GM18498 (cell line): ENCODE data around the gene SEPHS1.

Experiments
- ATAC-seq: cut with Tn5 transposase; IDR thresholded peaks from one replicate; pipeline ENCODE4 v1.9.1; 2021; ENCODE audit warnings: mild to moderate bottlenecking, moderate library complexity; ENCODE audit not compliant: unreplicated experiment

SEPHS1 gene

DNA sequence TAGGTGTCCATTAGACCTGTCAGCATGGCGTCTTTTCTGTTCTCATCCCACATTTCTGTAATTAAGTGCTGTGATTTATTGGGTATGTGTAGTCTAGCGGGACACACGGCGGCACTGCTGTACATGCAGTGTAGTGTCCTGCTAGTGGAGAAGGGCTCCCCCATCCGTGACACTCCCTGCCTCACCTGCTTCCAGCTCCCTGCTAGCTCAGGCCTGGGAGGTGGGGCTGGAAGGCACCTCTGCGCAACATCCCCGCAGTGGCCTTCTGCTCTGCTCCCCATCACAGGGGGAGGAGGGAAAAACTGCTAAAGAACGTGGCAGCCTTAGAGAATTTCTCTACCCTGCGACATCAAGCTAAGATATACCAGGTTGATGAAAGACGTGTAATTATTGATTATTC is 19.5 kb downstream of the SEPHS1 start:
- no peak for ATAC-seq

DNA sequence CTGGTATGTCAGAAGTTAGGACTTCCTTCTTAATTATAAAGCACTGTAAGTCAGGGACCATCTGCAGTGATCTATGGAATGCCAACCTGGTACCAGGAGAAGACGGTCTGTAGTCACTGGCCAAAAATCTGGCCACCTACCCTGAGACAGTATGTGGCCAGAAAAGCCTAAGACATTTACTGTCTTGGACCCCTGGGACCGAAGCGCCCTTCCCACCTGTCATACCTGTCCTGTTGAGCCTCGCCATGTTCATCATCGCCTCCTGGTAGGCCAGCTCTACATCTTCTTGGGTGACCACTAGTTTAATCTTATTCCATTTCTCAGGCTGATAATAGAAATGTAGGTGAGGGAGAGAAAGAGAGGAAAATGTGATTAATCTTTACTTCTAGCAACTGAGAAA is 20.0 kb downstream of the SEPHS1 start:
- ATAC-seq, result no peak

DNA sequence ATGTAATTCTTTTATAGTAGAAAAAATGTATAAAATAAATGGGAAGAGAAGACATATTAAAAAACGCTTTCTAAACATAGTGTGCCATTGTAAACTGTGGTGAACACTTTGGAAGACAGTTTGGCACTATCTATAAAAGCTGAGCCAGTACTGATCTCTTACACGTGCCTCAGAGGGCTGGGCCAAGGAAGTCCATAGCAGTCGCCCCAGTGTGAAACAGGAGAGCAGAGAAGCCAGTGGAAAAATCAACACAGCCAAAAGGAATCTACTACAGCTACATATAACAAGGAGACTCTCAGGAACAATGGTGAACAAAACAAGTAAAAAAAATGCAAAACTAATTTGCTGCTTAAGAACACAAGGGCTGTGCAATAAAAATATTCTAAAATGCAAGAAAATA is 20.6 kb downstream of the SEPHS1 start:
- no peak for ATAC-seq

DNA sequence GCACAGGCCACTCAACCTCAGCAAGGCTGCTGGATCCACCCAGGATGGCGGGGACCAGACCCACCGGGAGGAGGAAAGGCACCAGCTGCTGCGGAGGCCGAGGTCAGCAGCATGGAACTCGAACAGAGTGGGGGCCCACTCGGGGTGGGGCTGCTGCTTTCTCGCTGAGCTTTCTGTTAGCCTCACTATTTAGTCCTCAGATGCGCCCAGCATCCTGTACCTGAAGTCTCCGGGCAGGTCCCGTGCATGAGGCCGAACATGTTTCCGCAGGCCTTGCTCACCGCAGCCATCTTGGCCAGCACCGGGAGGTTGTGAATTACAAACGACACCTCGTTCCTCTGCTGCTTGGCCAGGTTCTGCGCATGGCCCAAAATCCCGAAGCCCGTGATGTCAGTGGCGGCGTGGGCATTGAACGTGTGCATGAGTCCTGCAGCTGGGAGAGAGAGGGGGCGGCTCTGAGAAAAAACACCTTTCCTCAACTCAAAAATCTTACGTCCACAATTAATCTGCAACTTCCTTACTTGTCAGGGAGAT is 25.4 kb downstream of the SEPHS1 start:
- ATAC-seq, result no peak

DNA sequence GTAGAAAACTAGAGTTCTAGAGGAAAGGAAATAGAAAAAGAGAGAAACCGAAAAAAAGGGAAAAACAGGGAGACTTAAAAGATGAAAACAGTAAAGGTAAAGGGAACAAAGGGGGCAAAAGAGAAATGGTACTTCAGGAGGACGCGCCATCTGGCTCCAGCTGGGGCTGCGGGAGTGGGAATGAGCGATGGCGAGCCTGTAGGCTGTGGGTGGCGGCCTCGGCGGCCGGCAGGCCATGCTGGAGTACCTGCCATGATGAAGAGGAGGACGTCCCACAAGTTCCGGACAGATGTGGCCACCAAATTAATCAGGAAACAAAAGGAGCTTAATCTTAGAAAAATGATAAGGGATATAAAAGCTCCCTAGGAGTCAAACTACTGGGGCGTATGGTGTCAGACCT is 26.5 kb downstream of the SEPHS1 start:
- no peak for ATAC-seq

DNA sequence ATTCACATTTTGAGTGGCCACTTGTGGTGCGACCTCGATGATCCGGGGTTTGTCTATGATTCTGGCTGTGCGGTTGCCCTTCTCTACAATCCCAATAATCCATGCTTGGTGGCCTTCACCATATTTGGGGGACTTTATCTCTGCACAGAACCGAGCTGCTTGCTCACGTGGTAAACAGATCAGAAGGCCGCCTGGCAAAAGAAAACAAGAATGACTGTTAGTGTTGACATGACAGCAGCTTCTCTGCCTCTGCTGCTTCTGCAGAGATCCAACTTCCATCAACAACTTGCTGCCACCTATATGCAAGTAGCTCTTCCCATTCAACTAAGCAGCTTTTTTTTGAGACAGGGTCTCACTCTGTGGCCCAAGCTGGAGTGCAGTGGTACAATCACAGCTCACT is 28.9 kb downstream of the SEPHS1 start:
- no peak for ATAC-seq

DNA sequence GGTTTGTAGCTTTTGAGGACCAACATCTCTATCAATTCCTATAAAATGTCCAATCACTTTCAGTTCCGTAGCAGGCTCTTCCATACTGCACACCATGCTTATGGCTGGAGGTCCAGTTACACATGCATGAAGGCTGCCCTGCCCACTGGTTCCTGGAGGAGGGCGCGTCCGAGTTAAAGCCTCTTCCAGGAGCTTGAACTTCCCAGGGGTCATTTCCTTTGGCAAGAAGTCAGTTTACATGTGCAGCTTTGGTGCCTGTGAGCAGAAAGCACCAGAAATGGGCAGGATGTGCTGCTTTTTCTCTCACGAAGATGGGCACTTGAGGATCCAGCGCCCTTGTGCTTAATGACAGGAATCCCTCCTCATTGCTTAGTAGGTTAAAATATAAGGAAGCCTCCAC is 30.6 kb downstream of the SEPHS1 start:
- no peak for ATAC-seq

DNA sequence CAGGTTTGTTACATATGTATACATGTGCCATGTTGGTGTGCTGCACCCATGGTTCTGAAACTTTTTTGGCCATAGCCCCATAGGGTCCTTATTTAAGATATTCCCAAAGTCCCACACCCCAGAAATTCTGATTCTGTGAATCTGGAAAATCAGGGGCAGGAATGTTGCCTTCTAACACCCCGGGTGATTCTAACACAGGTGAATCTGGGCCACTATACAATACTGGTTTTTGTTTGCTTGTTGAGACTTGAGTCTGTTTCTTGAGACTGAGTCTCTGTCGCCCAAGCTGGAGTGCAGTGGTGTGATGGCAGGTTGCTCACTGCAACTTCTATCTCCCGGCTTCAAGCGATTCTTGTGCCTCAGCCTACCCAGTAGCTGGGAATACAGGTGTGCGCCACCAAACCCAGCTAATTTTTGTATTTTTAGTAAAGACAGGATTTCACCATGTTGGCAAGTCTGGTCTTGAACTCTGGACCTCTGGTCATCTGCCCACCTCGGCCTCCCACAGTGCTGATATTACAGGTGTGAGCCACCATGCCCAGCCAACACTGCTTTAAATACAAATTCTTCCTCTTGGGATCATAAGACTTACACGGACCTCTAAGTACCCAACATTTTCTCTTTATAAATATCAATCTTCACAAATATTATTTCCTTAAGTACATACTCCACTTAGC is 31.3 kb downstream of the SEPHS1 start:
- no peak for ATAC-seq

DNA sequence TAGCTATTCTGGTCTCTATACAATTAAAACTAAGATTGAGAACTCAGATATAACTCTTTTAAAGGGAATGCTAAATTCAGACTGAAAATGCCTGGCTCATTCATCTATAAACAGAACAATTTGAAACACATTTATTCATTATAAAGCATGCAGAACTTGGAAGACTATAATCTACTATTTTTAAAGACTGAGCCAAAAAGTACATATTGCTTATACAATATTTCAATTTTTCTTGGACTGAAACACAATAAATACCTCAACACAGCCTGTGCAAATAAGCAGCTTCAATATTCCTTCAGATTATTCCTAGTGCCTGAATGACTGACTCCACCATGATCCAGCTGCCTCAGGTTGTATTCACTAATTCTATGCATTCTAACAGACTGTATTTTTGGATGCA is 32.7 kb downstream of the SEPHS1 start:
- ATAC-seq, result no peak

DNA sequence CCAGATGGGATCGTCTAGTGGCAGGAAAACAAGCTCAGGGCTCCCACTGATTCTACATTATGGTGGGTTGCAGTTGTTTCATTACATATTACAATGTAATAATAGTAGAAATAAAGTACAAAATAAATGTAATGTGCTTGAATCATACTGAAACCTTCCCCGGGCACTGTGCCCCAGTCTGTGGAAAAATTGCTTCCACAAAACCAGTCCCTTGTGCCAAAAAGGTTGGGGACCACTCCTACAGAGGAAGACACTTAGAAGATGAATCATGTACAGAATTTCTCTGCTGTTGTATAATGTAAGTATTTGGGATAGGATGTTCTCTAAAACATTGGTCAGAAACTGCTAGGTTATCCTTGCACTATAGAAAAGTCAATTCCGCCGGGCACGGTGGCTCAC is 36.9 kb downstream of the SEPHS1 start:
- no peak for ATAC-seq

DNA sequence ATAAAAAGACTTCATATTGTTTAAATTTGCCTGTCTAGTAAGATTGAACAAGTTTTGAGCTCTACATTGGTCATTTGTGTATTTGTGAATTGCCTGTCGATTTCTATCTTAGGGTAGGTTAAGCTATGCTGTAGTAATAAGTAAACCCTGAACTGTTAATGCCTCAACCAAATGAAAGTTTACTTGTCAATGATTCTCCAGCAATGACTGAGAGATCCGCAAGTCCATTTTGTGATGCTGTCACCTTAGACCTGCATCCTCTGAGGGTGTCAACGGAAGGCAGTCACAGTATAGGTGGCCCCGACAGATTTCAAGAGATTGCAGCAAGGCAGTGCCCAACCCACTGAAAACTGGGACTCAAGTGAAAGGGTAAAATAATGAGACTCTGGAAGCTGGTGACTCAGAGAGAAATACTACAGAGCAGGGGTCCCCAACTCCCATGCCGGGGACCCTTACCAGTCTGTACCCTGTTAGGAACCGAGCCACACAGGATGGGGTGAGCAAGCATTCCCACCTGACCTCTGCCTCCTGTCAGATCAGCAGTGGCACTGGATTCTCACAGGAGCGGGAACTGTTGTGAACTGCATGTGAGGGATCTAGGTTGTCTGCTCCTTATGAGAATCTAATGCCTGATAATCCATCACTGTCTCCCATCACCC is 37.4 kb downstream of the SEPHS1 start:
- ATAC-seq, result no peak

DNA sequence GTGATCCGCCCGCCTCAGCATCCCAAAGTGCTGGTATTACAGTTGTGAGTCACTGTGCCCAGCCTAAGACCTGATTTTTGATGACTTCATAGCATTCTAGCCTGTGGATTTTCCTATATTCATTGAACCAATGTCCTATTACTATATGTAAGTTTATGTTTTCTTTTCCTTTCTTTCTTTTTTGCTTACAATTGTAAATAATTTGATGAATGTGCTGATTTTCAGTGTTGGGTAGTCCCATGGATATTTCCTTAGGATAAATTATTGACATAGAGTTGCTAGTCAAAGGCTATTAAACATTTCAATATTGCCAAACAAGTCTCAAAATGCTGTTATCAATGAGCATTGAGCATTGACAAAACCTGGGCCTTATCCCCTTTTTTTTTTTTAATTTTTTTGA is 38.3 kb downstream of the SEPHS1 start:
- no peak for ATAC-seq

DNA sequence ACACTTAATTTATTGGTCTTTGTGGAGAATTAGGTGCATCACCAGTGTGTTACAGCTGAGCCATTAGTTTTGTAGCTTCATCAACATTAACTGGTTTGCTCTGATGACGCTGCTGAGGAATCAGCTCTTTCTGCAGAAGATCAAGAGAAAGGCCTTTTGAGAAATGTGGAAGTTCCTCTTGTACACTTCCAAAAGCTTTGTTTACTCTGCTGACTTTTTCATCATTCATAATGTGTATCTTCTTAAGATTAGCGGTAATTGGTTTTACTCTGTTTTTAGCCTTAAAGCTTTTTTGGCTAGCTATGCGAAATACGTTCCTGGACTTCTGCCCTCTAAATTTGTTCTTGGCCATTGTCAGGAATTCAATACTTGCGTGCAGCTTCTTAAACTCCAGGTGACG is 40.0 kb downstream of the SEPHS1 start:
- no peak for ATAC-seq

DNA sequence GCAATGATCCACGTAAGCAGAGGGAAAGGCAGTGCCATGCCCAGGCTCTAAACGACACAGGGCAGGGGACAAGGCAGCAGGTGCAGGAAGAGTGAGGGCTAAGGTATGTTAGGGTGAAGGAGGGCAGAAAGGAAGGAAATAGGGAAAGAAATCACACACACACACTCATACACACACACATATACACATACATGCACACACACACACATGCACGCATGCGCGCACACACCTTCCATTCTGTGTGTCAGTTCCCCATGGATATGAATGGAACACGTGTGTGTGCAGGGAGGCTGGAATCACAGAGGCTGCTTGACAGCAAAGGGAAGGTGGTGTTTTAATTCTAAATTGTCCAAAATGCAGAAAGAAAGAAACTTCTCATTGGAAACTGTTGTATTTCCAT is 42.0 kb downstream of the SEPHS1 start:
- ATAC-seq, result no peak

DNA sequence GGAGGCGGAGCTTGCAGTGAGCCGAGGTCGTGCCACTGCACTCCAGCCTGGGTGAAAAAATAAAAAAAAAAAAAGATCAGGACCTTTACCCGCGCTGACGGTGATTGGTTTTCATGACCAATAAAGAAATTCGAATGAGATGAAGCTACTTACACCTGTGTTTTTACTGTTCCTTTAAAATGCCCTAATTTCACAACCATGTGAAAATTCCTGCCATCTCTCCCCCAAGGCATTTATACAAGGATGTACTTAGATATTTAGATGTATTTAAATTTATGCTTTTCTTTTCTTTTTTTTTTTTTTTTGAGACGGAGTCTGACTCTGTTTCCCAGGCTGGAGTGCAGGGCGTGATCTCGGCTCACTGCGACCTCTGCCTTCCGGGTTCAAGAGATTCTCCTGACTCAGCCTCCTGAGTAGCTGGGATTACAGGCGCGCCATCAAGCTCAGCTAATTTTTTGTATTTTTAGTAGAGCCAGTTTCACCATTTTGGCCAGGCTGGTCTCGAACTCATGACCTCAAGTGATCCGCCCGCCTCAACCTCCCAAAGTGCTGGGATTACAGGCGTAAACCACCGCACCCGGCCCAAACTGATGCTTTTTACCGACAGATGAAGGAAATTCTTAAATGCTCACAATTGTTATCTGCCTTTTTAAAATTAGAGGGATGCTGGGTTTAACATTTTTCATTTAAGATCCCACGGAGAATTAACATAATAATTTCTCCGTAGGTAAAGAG is 45.1 kb downstream of the SEPHS1 start:
- no peak for ATAC-seq

DNA sequence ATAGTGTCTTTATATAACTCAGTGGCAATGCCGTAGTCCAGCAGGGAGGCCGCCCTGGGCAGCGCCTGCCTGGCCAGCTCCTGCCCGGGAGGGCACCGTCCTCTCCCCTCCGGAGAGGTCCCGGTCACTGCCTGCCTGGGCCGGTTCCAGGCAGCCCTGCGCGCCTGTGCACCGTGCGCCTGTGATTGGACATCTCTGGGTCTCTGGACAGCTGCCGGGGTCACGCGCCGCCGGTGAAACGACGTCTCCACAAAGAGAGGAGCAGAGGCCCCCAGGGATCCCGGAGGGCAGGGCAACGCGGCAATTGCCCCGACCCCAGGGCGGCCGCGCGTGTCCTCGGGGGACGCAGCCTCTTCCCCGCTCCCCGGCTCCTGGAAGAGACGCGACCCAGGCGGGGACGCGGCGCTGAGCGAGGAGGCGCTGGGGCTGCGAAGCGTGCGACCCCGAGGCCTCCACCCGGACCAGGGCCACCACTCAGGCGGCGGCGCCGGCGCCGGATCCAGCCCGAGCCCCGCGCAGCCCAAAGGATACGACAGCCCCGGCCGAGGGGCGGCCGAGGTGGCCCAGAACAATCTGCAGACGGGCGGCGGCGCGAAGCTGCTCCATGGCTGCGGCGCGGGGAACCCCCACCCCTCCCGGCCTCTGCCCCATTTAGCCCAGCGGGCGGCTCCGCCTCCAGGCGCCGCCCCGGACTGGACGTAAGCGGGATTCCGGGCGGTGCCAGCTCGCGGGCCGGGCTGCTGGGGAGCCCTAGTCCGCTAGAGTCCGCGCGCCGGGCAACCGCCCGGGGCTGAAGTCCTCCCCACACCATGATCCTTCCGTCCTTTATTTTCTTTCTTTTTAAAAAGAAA is 48.4 kb downstream of the SEPHS1 start, which contains the start of gene PHYH:
TSS of gene PHYH (minus strand) at position 628 of the 851 bp plus-strand sequence. CDS start at position 606, 22 bp downstream.
- peak; percentile 79 for ATAC-seq

DNA sequence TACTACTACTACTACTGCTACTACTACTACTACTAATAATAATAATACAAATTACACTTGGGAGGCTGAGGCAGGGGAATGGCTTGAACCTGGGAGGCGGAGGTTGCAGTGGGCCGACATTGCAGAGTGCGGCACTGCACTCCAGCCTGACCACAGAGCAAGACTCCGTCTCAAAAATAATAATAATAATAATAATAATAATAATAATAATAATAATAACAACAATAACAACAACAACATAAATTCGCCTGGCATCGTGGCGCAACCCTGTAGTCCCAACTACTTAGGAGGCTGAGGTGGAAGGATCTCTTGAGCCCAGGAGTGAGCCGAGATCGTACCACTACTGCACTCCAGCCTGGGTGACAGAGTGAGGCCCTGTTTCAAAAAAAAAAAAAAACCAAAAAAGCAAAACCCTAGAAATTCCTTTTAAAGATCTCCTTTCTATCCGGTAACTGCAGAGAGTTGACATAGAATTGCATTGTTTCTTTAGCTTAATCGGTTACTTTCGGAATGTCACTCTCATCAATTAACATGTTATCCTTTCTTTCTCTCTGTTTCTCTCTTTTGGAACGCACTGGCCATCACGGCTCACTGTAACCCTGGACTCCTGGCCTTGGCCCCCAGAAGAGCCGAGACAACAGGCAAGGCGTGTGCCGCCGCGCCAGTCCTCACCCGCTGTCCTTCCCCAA is 49.2 kb downstream of the SEPHS1 start:
- no peak for ATAC-seq

DNA sequence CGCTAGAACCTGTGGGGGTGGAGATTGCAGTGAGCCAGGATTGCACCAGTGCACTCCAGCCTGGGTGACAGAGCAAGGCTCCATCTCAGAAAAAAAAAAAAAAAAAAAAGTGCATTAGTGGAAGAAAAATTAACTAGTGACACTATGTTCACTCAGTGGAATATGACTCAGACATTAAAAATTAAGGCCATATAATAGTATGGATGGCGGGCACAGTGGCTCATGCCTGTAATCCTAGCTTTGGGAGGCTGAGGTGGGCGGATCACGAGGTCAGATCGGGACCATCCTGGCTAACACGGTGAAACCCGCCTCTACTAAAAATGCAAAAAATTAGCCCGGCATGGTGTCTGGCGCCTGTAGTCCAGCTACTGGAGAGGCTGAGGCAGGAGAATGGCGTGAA is 51.6 kb downstream of the SEPHS1 start:
- ATAC-seq, result no peak

DNA sequence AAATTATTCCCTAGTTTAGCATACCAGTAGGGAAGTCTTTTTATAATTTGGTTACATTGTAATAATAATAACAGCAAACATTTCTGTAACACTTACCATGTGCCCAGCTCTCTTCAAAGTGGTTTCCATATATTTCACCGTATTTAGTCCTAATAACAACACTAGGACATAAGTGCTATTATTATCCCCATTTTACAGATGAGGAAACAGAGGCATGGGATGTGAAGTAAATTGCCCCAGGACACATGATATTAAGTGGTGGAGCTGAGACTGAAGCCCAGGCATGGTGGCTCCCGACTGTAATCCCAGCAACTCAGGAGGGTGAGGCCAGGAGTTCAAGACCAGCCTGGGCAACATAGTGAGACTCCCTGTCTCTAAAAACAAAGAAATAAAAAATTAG is 53.3 kb downstream of the SEPHS1 start:
- no peak for ATAC-seq
